DMS114 treated with DMSO at 0.1 percent for 48 hours (cell line): Measurements from ENCODE around the gene LRRC3C.
A peak's percentile ranks its signal among the peaks of the same experiment; 100 is the strongest.

Experiments used
- DNase-seq: peaks from one replicate; lab custom pipeline; 2025; ENCODE audit not compliant: unreplicated experiment; lab: John Stamatoyannopoulos, UW

LRRC3C gene

DNA sequence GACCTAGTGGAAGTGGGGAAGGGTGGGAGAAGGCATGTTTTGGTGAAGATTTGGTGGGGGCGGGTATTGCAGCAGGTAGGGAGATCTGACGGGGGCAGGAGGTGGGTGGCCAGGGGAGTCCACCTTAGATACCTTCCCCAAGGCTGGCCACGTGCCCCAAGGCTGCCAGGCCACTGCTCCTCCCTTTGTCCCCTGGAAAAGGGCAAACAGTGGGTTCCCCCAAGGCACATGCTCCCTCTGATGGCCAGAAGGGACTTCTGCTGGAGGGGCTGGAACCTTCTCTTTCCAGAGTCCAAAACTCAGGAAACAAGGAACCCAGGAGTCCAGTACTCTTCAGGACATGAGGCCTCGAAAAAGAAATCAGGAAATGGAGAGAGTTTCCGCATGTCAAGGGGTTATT is 46.9 kb downstream of the LRRC3C start:
- no peak for DNase-seq

DNA sequence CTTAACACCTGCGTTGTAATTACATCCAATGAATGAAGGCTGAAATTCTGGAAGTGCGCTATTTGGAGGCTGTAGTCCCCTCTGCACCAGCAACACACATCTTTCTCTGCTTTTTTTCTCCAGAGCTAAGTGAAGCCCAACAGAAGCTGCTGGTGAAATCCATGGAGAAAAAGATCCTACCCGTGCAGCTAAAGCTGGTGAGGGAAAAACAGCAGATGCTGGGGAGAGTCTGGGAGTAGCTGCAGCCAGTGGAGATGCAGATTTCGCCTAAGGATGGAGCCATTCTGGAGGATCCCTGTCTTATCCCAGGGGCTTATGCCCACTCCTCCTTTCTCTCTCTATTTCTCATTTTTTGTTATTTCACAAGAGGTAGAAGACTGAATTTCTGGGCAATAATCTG is 48.3 kb downstream of the LRRC3C start:
- DNase-seq, result no peak

DNA sequence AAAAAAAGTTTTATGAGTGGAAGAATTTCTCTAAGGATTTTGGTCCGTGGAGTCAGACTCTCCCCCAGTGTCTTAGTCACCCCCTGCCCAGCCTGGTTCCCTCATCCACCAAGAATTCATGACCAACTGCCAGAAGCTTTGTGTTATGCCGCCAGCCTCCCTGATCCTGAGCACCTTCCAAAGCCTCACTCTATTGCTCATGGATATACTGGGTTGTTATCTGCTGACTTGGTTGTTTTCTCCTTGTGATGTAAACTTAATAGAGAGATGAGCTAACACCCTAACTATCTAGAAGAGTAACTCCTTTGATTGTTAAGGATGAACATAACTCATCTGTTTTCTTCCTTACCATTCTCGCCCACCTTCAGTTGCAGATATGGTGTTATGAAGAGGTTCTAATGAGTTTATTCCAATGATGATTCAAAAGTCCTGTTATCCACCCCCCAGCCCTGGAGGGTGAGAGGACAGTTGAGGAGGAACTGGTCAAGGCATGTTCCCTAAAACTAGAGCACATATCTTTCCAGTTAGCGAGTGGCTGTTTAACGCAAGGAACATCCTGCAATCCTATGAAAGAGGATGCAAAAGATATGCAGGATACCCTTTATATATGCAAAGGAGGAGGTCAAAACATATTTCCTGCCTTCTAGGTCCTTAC is 51.6 kb downstream of the LRRC3C start:
- no peak for DNase-seq

DNA sequence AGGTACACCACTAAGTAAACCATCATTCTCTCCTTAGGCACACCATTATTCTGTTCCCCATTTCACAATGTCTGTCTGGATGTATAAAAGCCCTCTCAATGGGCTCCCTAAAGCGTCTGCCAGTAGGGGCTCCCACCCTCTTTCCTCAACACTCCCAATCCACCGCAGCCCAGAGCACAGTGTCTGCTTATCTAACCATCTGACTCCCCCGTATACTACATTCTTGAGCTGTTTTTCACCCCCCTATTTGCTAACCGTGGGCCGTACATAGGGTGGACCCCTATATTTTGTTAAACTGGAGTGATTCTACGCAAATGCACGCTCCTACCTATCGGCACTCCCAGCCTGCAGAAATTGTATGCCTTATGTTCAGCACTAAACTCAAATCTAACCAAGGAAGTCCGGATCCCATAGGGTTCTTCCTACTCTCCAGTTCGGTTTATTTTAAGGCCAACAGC is 52.4 kb downstream of the LRRC3C start:
- DNase-seq, result peak; percentile 49

- peak; percentile 98 for DNase-seq
Observed at GRCh38 chr17:39980351-39981206, 53.0 kb downstream of the LRRC3C start, which contains the start of gene PSMD3. Gene PSMD3, plus strand, starts transcription at chr17:39980807. Its CDS starts 164 bp downstream, at chr17:39980971.

DNA sequence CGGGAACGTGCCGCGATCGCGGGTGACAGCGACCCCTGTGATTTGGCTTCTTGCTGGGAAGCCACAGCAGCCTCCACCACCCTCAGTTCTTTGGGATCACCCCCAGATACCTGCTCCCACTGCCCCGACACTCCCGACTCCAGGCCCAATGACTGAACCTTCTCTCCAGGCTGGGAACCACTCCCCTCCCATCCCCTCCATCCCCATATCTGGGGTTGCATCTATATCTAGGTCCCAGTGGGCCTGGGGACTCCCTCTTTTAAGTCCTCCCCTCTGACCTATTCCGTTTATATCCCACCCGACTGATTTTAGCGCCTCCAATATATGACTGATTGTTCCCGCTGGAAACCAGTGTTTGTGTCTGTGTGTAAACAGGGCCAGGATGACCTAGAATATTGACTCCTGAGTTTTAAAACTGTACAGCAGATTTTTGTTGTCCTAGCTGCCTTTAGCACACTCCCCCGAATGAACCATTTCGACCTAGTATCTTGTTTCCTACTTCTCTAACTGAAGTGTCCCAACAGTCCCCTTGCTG is 53.7 kb downstream of the LRRC3C start:
- no peak for DNase-seq

- DNase-seq, result no peak
Observed at GRCh38 chr17:39981766-39982375, 54.3 kb downstream of the LRRC3C start.

- no peak for DNase-seq
Observed at GRCh38 chr17:39988206-39988810, 60.8 kb downstream of the LRRC3C start.

GRCh38 chr17:39994448-39994847 is 66.9 kb downstream of the LRRC3C start:
- DNase-seq, result no peak
